H9 (cell line): Measurements from ENCODE around the gene EPHB3. TPM values are rescaled to one million over a fixed set of nuclear protein-coding genes. Genes with fewer than 3 reads are reported as not detected.

Experiments used
- DNase-seq: peaks from one replicate; pipeline ENCODE4 v3.0.0-alpha.2; 2017
- H2AFZ ChIP-seq: one replicate; pipeline ENCODE4 v1.6.1; 2013; ENCODE audit warnings: mild to moderate bottlenecking, low read length, control low read depth, moderate library complexity
- H2AK5ac ChIP-seq: 2 replicates; pipeline ENCODE4 v1.6.1; 2013; ENCODE audit warnings: low read length, control low read depth, mixed read lengths; ENCODE audit not compliant: insufficient read length
- H2BK120ac ChIP-seq: one replicate; pipeline ENCODE4 v1.6.1; 2013; ENCODE audit warnings: low read depth, mild to moderate bottlenecking, low read length, control low read depth, inconsistent platforms; ENCODE audit not compliant: poor library complexity, severe bottlenecking
- H2BK12ac ChIP-seq: 2 replicates; pipeline ENCODE4 v1.6.1; 2013; ENCODE audit warnings: low read length, control low read depth, mixed read lengths, low read depth; ENCODE audit not compliant: insufficient read length
- H2BK15ac ChIP-seq: 2 replicates; pipeline ENCODE4 v1.6.1; 2013; ENCODE audit warnings: low read depth, low read length, control low read depth
- H2BK20ac ChIP-seq: one replicate; pipeline ENCODE4 v1.6.1; 2013; ENCODE audit warnings: low read depth, mild to moderate bottlenecking, low read length, control low read depth, inconsistent platforms; ENCODE audit not compliant: poor library complexity, severe bottlenecking
- H2BK5ac ChIP-seq: 2 replicates; pipeline ENCODE4 v1.6.1; 2013; ENCODE audit warnings: low read length, control low read depth, mixed read lengths; ENCODE audit not compliant: insufficient read length
- H3K14ac ChIP-seq: 2 replicates; pipeline ENCODE4 v1.6.1; 2013; ENCODE audit warnings: low read length, control low read depth; ENCODE audit not compliant: insufficient read depth
- H3K18ac ChIP-seq: 2 replicates; pipeline ENCODE4 v1.6.1; 2013; ENCODE audit warnings: low read depth, mild to moderate bottlenecking, mixed read lengths, low read length, control low read depth; ENCODE audit not compliant: insufficient read length
- H3K23ac ChIP-seq: 2 replicates; pipeline ENCODE4 v1.6.1; 2013; ENCODE audit warnings: low read length, control low read depth, mixed read lengths, low read depth; ENCODE audit not compliant: insufficient read length
- H3K23me2 ChIP-seq: 2 replicates; pipeline ENCODE4 v1.6.1; 2013; ENCODE audit warnings: low read depth, mild to moderate bottlenecking, mixed read lengths, low read length, control low read depth; ENCODE audit not compliant: insufficient read length, poor library complexity, severe bottlenecking
- H3K27ac ChIP-seq: 2 replicates; pipeline ENCODE4 v1.5.1; 2013; ENCODE audit warnings: low read length, control low read depth, mixed read lengths, low read depth; ENCODE audit not compliant: insufficient read length
- H3K27me3 ChIP-seq: 2 replicates; pipeline ENCODE4 v1.6.1; 2013; ENCODE audit warnings: low read length, control low read depth, inconsistent platforms; ENCODE audit not compliant: insufficient read depth
- H3K4ac ChIP-seq: 2 replicates; pipeline ENCODE4 v1.6.1; 2013; ENCODE audit warnings: low read depth, mild to moderate bottlenecking, control low read depth, inconsistent platforms, low read length, moderate library complexity
- H3K4me1 ChIP-seq: 2 replicates; pipeline ENCODE4 v1.6.1; 2013; ENCODE audit warnings: low read length, control low read depth, inconsistent platforms; ENCODE audit not compliant: insufficient read depth
- H3K4me2 ChIP-seq: 2 replicates; pipeline ENCODE4 v1.6.1; 2013; ENCODE audit warnings: low read length, control low read depth, mixed read lengths; ENCODE audit not compliant: insufficient read length, insufficient read depth
- H3K56ac ChIP-seq: 2 replicates; pipeline ENCODE4 v1.6.1; 2013; ENCODE audit warnings: low read depth, mild to moderate bottlenecking, mixed read lengths, low read length, control low read depth; ENCODE audit not compliant: insufficient read length
- H3K79me1 ChIP-seq: 2 replicates; pipeline ENCODE4 v1.6.1; 2013; ENCODE audit warnings: low read depth, mild to moderate bottlenecking, moderate library complexity, low read length, control low read depth, inconsistent platforms; ENCODE audit not compliant: insufficient read depth, poor library complexity, severe bottlenecking
- H3K79me2 ChIP-seq: 2 replicates; pipeline ENCODE4 v1.6.1; 2013; ENCODE audit warnings: low read length, control low read depth, inconsistent platforms; ENCODE audit not compliant: insufficient read depth
- H3K9ac ChIP-seq: 2 replicates; pipeline ENCODE4 v1.6.1; 2013; ENCODE audit warnings: low read length, control low read depth, mixed read lengths; ENCODE audit not compliant: insufficient read length; ENCODE audit errors: extremely low read depth
- H3K9me3 ChIP-seq: one replicate; pipeline ENCODE4 v1.6.1; 2013; ENCODE audit warnings: low read depth, low read length, inconsistent platforms; ENCODE audit not compliant: control insufficient read depth
- H3T11ph ChIP-seq: one replicate; pipeline ENCODE4 v1.6.1; 2013; ENCODE audit warnings: mild to moderate bottlenecking, low read length, control low read depth, inconsistent platforms
- H4K20me1 ChIP-seq: one replicate; pipeline ENCODE4 v1.6.1; 2013; ENCODE audit not compliant: control insufficient read depth, insufficient read length, insufficient read depth
- H4K5ac ChIP-seq: 2 replicates; pipeline ENCODE4 v1.6.1; 2013; ENCODE audit warnings: low read depth, mild to moderate bottlenecking, mixed read lengths, low read length, control low read depth; ENCODE audit not compliant: insufficient read length
- H4K8ac ChIP-seq: replicated peaks from 2 replicates; pipeline ENCODE4 v1.6.1; 2013; ENCODE audit warnings: low read length, control low read depth, mixed read lengths, low read depth; ENCODE audit not compliant: insufficient read length
- H4K91ac ChIP-seq: 2 replicates; pipeline ENCODE4 v1.6.1; 2013; ENCODE audit warnings: low read depth, mild to moderate bottlenecking, moderate library complexity, mixed read lengths, low read length, control low read depth; ENCODE audit not compliant: insufficient read length
- H3K27ac Mint-ChIP-seq, 3 experiments: 2 replicates in 2 of 3; 3 replicates in 1 of 3; pipeline ENCODE4 v1.8.0; 2020 to 2021; ENCODE audit warnings: mixed read lengths in 3 of 3, mild to moderate bottlenecking in 1 of 3, moderate library complexity in 1 of 3
- H3K27me3 Mint-ChIP-seq: 2 replicates; pipeline ENCODE4 v1.8.0; 2021; ENCODE audit warnings: low read depth, mild to moderate bottlenecking, moderate library complexity, mixed read lengths
- H3K36me3 Mint-ChIP-seq, 3 experiments: 2 replicates in 2 of 3; 3 replicates in 1 of 3; pipeline ENCODE4 v1.8.0; 2020 to 2021; ENCODE audit warnings: low read depth in 3 of 3, mixed read lengths in 3 of 3; ENCODE audit not compliant: insufficient read depth in 1 of 3
- H3K4me1 Mint-ChIP-seq, 2 experiments: 2 replicates each; pipeline ENCODE4 v1.8.0; 2020; ENCODE audit warnings: mixed read lengths in 2 of 2
- H3K4me3 Mint-ChIP-seq, 2 experiments: 2 replicates in 1 of 2; 3 replicates in 1 of 2; pipeline ENCODE4 v1.8.0; 2020 to 2021; ENCODE audit warnings: mild to moderate bottlenecking in 2 of 2, mixed read lengths in 2 of 2, moderate library complexity in 1 of 2
- H3K9me3 Mint-ChIP-seq, 2 experiments: 2 replicates in 1 of 2; 3 replicates in 1 of 2; pipeline ENCODE4 v1.8.0; 2020; ENCODE audit warnings: mild to moderate bottlenecking in 2 of 2, mixed read lengths in 2 of 2, moderate library complexity in 1 of 2
- WGBS: extraction: QIAGEN DNeasy Blood & Tissue Kit; methylation state at CpG from one replicate; pipeline ENCODE4 v1.1.7; 2013; ENCODE audit warnings: missing lambda C conversion rate, low lambda C conversion rate, mixed read lengths; ENCODE audit not compliant: insufficient read length; ENCODE audit errors: extremely low coverage; 5-methylcytosine and 5-hydroxymethylcytosine counted together
- total RNA-seq: library from RNA; stranded (reverse); gene quantifications from 2 replicates; pipeline ENCODE4 v1.2.1, GENCODE V29; 2021
- TF ChIP-seq, protein P1 (sequence below): fragments of 200-600 bp; sonication (generic); conservative IDR thresholded peaks from 3 replicates; pipeline ENCODE4 v1.8.0; 2021; ENCODE audit warnings: antibody characterized with exemption, mild to moderate bottlenecking

Gene EPHB3
- total RNA-seq, 1 experiment from 2014 or later, result 1.0 TPM

- Histone ChIP-seq H3K79me1 (no peaks in the 10 kb centered on the region), H3K4ac (no peak overlapping the region), H3T11ph (no peak overlapping the region), H3K56ac (no peak overlapping the region), H3K18ac (no peak overlapping the region), H2BK5ac (no peak overlapping the region), H2BK20ac (no peak overlapping the region), H2BK120ac (no peak overlapping the region), H2AK5ac (no peak overlapping the region), H2BK12ac (no peak overlapping the region), H4K5ac (no peak overlapping the region), H4K91ac (no peak overlapping the region), H3K23me2 (no peaks in the 10 kb centered on the region), H2BK15ac (no peak overlapping the region), H3K9me3 (no peaks in the 10 kb centered on the region), H3K27ac (no peak overlapping the region), H4K8ac (no peak overlapping the region), H3K4me2 (no peak overlapping the region), H3K14ac (no peak overlapping the region), H3K79me2 (no peaks in the 10 kb centered on the region), H4K20me1 (no peaks in the 10 kb centered on the region), H3K9ac (no peak overlapping the region), H3K4me1 (peaks cover 7% of the 10 kb centered on the region; the same call in 1 of the 2 replicates), H3K23ac (no peak overlapping the region), H2AFZ (no peak overlapping the region), H3K27me3 (no peaks in the 10 kb centered on the region; the same call in 1 of the 2 replicates)
- no CpG with 5 or more reads among the region's 15 CpGs for WGBS
- TF ChIP-seq, protein P1, sequence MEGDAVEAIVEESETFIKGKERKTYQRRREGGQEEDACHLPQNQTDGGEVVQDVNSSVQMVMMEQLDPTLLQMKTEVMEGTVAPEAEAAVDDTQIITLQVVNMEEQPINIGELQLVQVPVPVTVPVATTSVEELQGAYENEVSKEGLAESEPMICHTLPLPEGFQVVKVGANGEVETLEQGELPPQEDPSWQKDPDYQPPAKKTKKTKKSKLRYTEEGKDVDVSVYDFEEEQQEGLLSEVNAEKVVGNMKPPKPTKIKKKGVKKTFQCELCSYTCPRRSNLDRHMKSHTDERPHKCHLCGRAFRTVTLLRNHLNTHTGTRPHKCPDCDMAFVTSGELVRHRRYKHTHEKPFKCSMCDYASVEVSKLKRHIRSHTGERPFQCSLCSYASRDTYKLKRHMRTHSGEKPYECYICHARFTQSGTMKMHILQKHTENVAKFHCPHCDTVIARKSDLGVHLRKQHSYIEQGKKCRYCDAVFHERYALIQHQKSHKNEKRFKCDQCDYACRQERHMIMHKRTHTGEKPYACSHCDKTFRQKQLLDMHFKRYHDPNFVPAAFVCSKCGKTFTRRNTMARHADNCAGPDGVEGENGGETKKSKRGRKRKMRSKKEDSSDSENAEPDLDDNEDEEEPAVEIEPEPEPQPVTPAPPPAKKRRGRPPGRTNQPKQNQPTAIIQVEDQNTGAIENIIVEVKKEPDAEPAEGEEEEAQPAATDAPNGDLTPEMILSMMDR, result no peak
- H3K27me3 Mint-ChIP-seq, result peaks cover 75% of the 10 kb centered on the region
- peaks cover 42 to 50% of the 10 kb centered on the region in 2 experiments for H3K4me1 Mint-ChIP-seq
- H3K36me3 Mint-ChIP-seq, result peaks cover 0 to 5% (median 0%) of the 10 kb centered on the region in 3 experiments; a peak in 2 of 7 replicates
- no peak for DNase-seq
- H3K4me3 Mint-ChIP-seq, result no peak overlapping the region
- H3K9me3 Mint-ChIP-seq, result no peaks in the 10 kb centered on the region; a peak in 1 of 5 replicates
- H3K27ac Mint-ChIP-seq, result no peak overlapping the region
These were observed 16.0 kb downstream of the EPHB3 start for GRCh38 chr3:184577546-184577945.
